ENCODE data around the gene ELANE.

DNA sequence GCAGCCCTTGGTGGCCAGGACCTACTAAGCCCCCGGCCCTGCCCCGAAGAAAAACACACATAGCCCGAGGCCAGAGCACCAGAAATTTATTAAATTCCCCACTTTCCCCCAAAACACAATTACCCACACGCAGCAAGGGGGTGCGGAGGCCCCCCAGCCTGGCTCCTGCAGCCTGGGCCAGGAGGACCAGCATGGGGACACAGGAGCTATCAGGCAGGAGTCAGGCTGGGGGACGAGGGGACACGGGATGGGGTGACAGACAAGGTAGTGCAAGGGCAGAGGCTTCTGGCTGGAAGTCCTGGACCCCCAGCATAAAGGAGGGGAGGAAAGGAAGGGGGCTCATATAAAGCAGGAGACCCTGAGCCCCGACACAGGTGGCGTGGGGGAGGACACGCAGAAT is 44.3 kb downstream of the ELANE start:
- no peak for TF ChIP-seq HDGF (IDR thresholded peaks at IDR 0.05; ENCODE audit: borderline replicate concordance)
- no peak for TF ChIP-seq NFRKB (IDR thresholded peaks at IDR 0.05)
- no peak for TF ChIP-seq SP1 (IDR thresholded peaks at IDR 0.05)
- TF ChIP-seq FOXM1 (IDR thresholded peaks at IDR 0.05; ENCODE audit: borderline replicate concordance) = no peak
- TF ChIP-seq L3MBTL2 (conservative IDR thresholded peaks at IDR 0.05) = no peak
- TF ChIP-seq SUZ12 (IDR thresholded peaks at IDR 0.05) = no peak
- no peak for TF ChIP-seq ZNF384 (IDR thresholded peaks at IDR 0.05)
- no peak for TF ChIP-seq TARDBP (IDR thresholded peaks at IDR 0.05)
- no peak for TF ChIP-seq ELF4 (IDR thresholded peaks at IDR 0.05)
- TF ChIP-seq FOXA1 (IDR thresholded peaks at IDR 0.05) = no peak
- TF ChIP-seq BHLHE40 (IDR thresholded peaks at IDR 0.05; ENCODE audit: borderline replicate concordance) = no peak
